MM.1S (cell line): ENCODE data around the gene CCDC134.
"Not testable (repeated sequence)": the region's sequence is repeated elsewhere in the genome, so short reads cannot be mapped to it uniquely, and the experiment has no call there.

ENCODE experiments used
- DNase-seq: peaks from one replicate; pipeline ENCODE4 v3.0.0-alpha.2; 2015
- H2AFZ ChIP-seq: fragments of 300-600 bp; sonication (generic); 2 replicates; pipeline ENCODE4 v1.6.0; 2016; ENCODE audit warnings: antibody characterized with exemption, low read length
- H3F3A ChIP-seq: fragments of 300-600 bp; sonication (generic); 2 replicates; pipeline ENCODE4 v1.6.1; 2016; ENCODE audit warnings: mild to moderate bottlenecking, antibody characterized with exemption, low read length, moderate library complexity, mixed read lengths; ENCODE audit not compliant: insufficient read depth
- H3K27ac ChIP-seq: fragments of 300-600 bp; sonication (generic); 2 replicates; pipeline ENCODE4 v1.5.1; 2016; ENCODE audit warnings: mild to moderate bottlenecking, low read length
- H3K27me3 ChIP-seq: fragments of 300-600 bp; sonication (generic); replicated peaks from 2 replicates; pipeline ENCODE4 v1.6.0; 2016; ENCODE audit warnings: low read length; ENCODE audit not compliant: insufficient read depth
- H3K36me3 ChIP-seq: fragments of 300-600 bp; sonication (generic); replicated peaks from 2 replicates; pipeline ENCODE4 v1.6.1; 2016; ENCODE audit warnings: mild to moderate bottlenecking, low read length, mixed read lengths; ENCODE audit not compliant: insufficient read depth
- H3K4me1 ChIP-seq: fragments of 300-600 bp; sonication (generic); 2 replicates; pipeline ENCODE4 v1.6.1; 2016; ENCODE audit warnings: low read length, mixed read lengths
- H3K4me2 ChIP-seq: fragments of 300-600 bp; sonication (generic); 2 replicates; pipeline ENCODE4 v1.6.0; 2016; ENCODE audit warnings: low read depth, low read length
- H3K4me3 ChIP-seq: fragments of 300-600 bp; sonication (generic); 2 replicates; pipeline ENCODE4 v1.5.1; 2016; ENCODE audit warnings: low read length, mixed read lengths
- H3K79me2 ChIP-seq: fragments of 300-600 bp; sonication (generic); 2 replicates; pipeline ENCODE4 v1.6.1; 2016; ENCODE audit warnings: mixed run types, low read length, mixed read lengths
- H3K9ac ChIP-seq: fragments of 300-600 bp; sonication (generic); 2 replicates; pipeline ENCODE4 v1.6.1; 2016; ENCODE audit warnings: low read length, mixed read lengths
- H3K9me2 ChIP-seq: fragments of 300-600 bp; sonication (generic); replicated peaks from 2 replicates; pipeline ENCODE4 v1.6.1; 2016; ENCODE audit warnings: mild to moderate bottlenecking, low read length, mixed read lengths; ENCODE audit not compliant: insufficient read depth
- H3K9me3 ChIP-seq: fragments of 300-600 bp; sonication (generic); replicated peaks from 2 replicates; pipeline ENCODE4 v1.6.1; 2016; ENCODE audit warnings: mild to moderate bottlenecking, low read length, mixed read lengths; ENCODE audit not compliant: insufficient read depth
- H4K20me1 ChIP-seq: fragments of 300-600 bp; sonication (generic); 2 replicates; pipeline ENCODE4 v1.6.1; 2016; ENCODE audit warnings: mild to moderate bottlenecking, low read length, moderate library complexity, mixed read lengths; ENCODE audit not compliant: insufficient read depth
- EZH2 ChIP-seq: fragments of 300-600 bp; sonication (generic); optimal IDR thresholded peaks from 2 replicates; pipeline ENCODE3; 2017; ENCODE audit warnings: low read depth, mild to moderate bottlenecking, antibody characterized with exemption, low read length, mixed read lengths
- EZH2phosphoT487 ChIP-seq: fragments of 300-600 bp; sonication (generic); IDR thresholded peaks from 2 replicates; pipeline ENCODE4 v1.6.1; 2018; ENCODE audit warnings: antibody characterized with exemption, low read length
- TF ChIP-seq, protein P1 (sequence below): fragments of 300-600 bp; sonication (generic); IDR thresholded peaks from 2 replicates; pipeline ENCODE4 v1.5.1; 2016; ENCODE audit warnings: antibody characterized with exemption, low read length, mixed read lengths

Gene CCDC134

GRCh38 chr22:41863472-41863871 lies 63.0 kb downstream of the CCDC134 start:
- H3K4me1 ChIP-seq, result no peaks in the 10 kb centered on the region
- no peak overlapping the region for H2AFZ ChIP-seq
- H3K79me2 ChIP-seq, result peaks cover 95% of the 10 kb centered on the region
- H3K27me3 ChIP-seq, result no peaks in the 10 kb centered on the region
- H3K4me3 ChIP-seq, result no peak overlapping the region
- no peak overlapping the region for H3K9ac ChIP-seq
- H3K9me3 ChIP-seq, result no peaks in the 10 kb centered on the region
- peaks cover 15% of the 10 kb centered on the region; the same call in 1 of the 2 replicates for H3K36me3 ChIP-seq
- no peak overlapping the region for H3K27ac ChIP-seq
- no peak for DNase-seq
- TF ChIP-seq EZH2phosphoT487, result no peak
- TF ChIP-seq EZH2, result no peak
- TF ChIP-seq, protein P1, sequence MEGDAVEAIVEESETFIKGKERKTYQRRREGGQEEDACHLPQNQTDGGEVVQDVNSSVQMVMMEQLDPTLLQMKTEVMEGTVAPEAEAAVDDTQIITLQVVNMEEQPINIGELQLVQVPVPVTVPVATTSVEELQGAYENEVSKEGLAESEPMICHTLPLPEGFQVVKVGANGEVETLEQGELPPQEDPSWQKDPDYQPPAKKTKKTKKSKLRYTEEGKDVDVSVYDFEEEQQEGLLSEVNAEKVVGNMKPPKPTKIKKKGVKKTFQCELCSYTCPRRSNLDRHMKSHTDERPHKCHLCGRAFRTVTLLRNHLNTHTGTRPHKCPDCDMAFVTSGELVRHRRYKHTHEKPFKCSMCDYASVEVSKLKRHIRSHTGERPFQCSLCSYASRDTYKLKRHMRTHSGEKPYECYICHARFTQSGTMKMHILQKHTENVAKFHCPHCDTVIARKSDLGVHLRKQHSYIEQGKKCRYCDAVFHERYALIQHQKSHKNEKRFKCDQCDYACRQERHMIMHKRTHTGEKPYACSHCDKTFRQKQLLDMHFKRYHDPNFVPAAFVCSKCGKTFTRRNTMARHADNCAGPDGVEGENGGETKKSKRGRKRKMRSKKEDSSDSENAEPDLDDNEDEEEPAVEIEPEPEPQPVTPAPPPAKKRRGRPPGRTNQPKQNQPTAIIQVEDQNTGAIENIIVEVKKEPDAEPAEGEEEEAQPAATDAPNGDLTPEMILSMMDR, result no peak
- H3F3A ChIP-seq, result no peaks in the 10 kb centered on the region
- H4K20me1 ChIP-seq, result peaks cover 53% of the 10 kb centered on the region
- no peaks in the 10 kb centered on the region for H3K9me2 ChIP-seq
- H3K4me2 ChIP-seq, result no peak overlapping the region

- H3K27ac ChIP-seq, result no peak overlapping the region
- no peak overlapping the region for H3K9ac ChIP-seq
- no peaks in the 10 kb centered on the region for H3K9me2 ChIP-seq
- no peak for DNase-seq
- no peaks in the 10 kb centered on the region for H3K9me3 ChIP-seq
- H4K20me1 ChIP-seq, result peaks cover 16% of the 10 kb centered on the region
- no peaks in the 10 kb centered on the region for H3K4me1 ChIP-seq
- no peaks in the 10 kb centered on the region for H3F3A ChIP-seq
- H2AFZ ChIP-seq, result no peak overlapping the region
- H3K36me3 ChIP-seq, result peaks cover 29% of the 10 kb centered on the region
- no peaks in the 10 kb centered on the region for H3K27me3 ChIP-seq
- H3K4me2 ChIP-seq, result no peak overlapping the region
- H3K79me2 ChIP-seq, result peaks cover 67% of the 10 kb centered on the region
- TF ChIP-seq EZH2phosphoT487, result no peak
- TF ChIP-seq, protein P1, result no peak
- no peak for TF ChIP-seq EZH2
- no peak overlapping the region for H3K4me3 ChIP-seq
Observed at GRCh38 chr22:41868556-41868955, 68.1 kb downstream of the CCDC134 start.

- H3K9me3 ChIP-seq, H3K9ac ChIP-seq, H3K27me3 ChIP-seq, H3K4me3 ChIP-seq, H2AFZ ChIP-seq, DNase-seq, H3K4me1 ChIP-seq, H3K27ac ChIP-seq, H3K9me2 ChIP-seq, H3K4me2 ChIP-seq, H3F3A ChIP-seq: not testable (repeated sequence)
- Histone ChIP-seq H3K79me2 (peaks cover 62% of the 10 kb centered on the region), H4K20me1 (peaks cover 13% of the 10 kb centered on the region), H3K36me3 (peaks cover 34% of the 10 kb centered on the region)
Observed at GRCh38 chr22:41870081-41870480, 69.6 kb downstream of the CCDC134 start.

- peaks cover 59% of the 10 kb centered on the region for H3K79me2 ChIP-seq
- peaks cover 6% of the 10 kb centered on the region for H4K20me1 ChIP-seq
- no peak overlapping the region for H3K4me3 ChIP-seq
- no peak for DNase-seq
- H3K9ac ChIP-seq, result no peak overlapping the region
- no peaks in the 10 kb centered on the region for H3K9me3 ChIP-seq
- H3K27ac ChIP-seq, result no peak overlapping the region
- no peaks in the 10 kb centered on the region for H3K27me3 ChIP-seq
- H3F3A ChIP-seq, result no peaks in the 10 kb centered on the region
- no peak overlapping the region for H3K4me2 ChIP-seq
- no peak overlapping the region for H2AFZ ChIP-seq
- no peaks in the 10 kb centered on the region for H3K4me1 ChIP-seq
- no peaks in the 10 kb centered on the region for H3K9me2 ChIP-seq
- TF ChIP-seq EZH2, result no peak
- TF ChIP-seq EZH2phosphoT487, result no peak
- TF ChIP-seq, protein P1, result no peak
- peaks cover 39% of the 10 kb centered on the region for H3K36me3 ChIP-seq
Observed at GRCh38 chr22:41870786-41871185, 70.3 kb downstream of the CCDC134 start.
